CD4-positive, alpha-beta memory T cell (primary cell): Measurements from ENCODE around the gene APBA2. TPM values are rescaled to one million over a fixed set of nuclear protein-coding genes. Genes with fewer than 3 reads are reported as not detected.

ENCODE experiments used
- CTCF ChIA-PET: fragments of 350-600 bp; sonication (Branson Sonifier 250); formaldehyde crosslinking; loops from one replicate; lab custom pipeline; 2021; ENCODE audit warnings: inconsistent platforms; ENCODE audit not compliant: partially characterized antibody; lab: Charles Lee
- POLR2A ChIA-PET: fragments of 350-600 bp; sonication (Branson Sonifier 250); formaldehyde crosslinking; loops from one replicate; lab custom pipeline; 2021; ENCODE audit not compliant: partially characterized antibody; lab: Charles Lee
- DNase-seq, 5 donors: peaks; one replicate each; pipeline versions ENCODE4 v3.0.0 to v3.0.0-alpha.2; 2020 to 2022; ENCODE audit warnings: mixed read lengths in 1 of 5
- H3K27ac ChIP-seq: one replicate; pipeline ENCODE4 v1.7.0; 2013; ENCODE audit warnings: low read depth, low read length
- H3K27me3 ChIP-seq: 2 replicates; pipeline ENCODE4 v1.7.0; 2013; ENCODE audit warnings: mild to moderate bottlenecking, low read length, moderate library complexity; ENCODE audit not compliant: insufficient read depth
- H3K36me3 ChIP-seq: 2 replicates; pipeline ENCODE4 v1.7.0; 2013; ENCODE audit warnings: mild to moderate bottlenecking, low read length, moderate library complexity; ENCODE audit not compliant: insufficient read depth
- H3K4me1 ChIP-seq: 2 replicates; pipeline ENCODE4 v1.7.0; 2013; ENCODE audit warnings: mild to moderate bottlenecking, low read length, moderate library complexity; ENCODE audit not compliant: insufficient read depth
- H3K4me3 ChIP-seq, 2 donors: one replicate each; pipeline ENCODE4 v1.7.0; 2013; ENCODE audit warnings: low read length in 2 of 2, mild to moderate bottlenecking in 1 of 2
- H3K9me3 ChIP-seq, 2 donors: one replicate each; pipeline ENCODE4 v1.7.0; 2013; ENCODE audit warnings: low read length in 2 of 2, control low read depth in 1 of 2; ENCODE audit not compliant: control insufficient read depth in 1 of 2
- H3K27ac Mint-ChIP-seq, 7 donors: one replicate each; pipeline ENCODE4 v1.8.0; 2020 to 2021; ENCODE audit warnings: mixed read lengths in 7 of 7, mild to moderate bottlenecking in 6 of 7, inconsistent platforms in 3 of 7, moderate library complexity in 3 of 7
- H3K27me3 Mint-ChIP-seq, 2 donors: one replicate each; pipeline ENCODE4 v1.8.0; 2020 to 2021; ENCODE audit warnings: mixed read lengths in 2 of 2
- H3K36me3 Mint-ChIP-seq, 2 donors: one replicate each; pipeline ENCODE4 v1.8.0; 2020 to 2021; ENCODE audit warnings: mixed read lengths in 2 of 2, inconsistent platforms in 1 of 2, mild to moderate bottlenecking in 1 of 2
- H3K4me1 Mint-ChIP-seq, 4 donors: one replicate each; pipeline ENCODE4 v1.8.0; 2020 to 2021; ENCODE audit warnings: mixed read lengths in 4 of 4, mild to moderate bottlenecking in 1 of 4
- H3K4me3 Mint-ChIP-seq, 8 donors: one replicate each; pipeline ENCODE4 v1.8.0; 2020 to 2021; ENCODE audit warnings: mixed read lengths in 8 of 8, mild to moderate bottlenecking in 7 of 8, moderate library complexity in 6 of 8, inconsistent platforms in 3 of 8
- H3K9me3 Mint-ChIP-seq, 8 donors: one replicate each; pipeline ENCODE4 v1.8.0; 2020 to 2021; ENCODE audit warnings: mixed read lengths in 8 of 8, mild to moderate bottlenecking in 5 of 8, inconsistent platforms in 3 of 8, moderate library complexity in 1 of 8
- intact Hi-C: fragments of 100-400 bp; cut with micrococcal nuclease; formaldehyde crosslinking; loops from one replicate; pipeline ENCODE4 v1.15.1; 2023
- polyA plus RNA-seq, 2 donors: library from polyadenylated mRNA; unstranded; fragments of 300-500 nt; fragmentation: Illumina TruSeq; gene quantifications; one replicate each; pipeline ENCODE4 v1.2.3, GENCODE V29; 2021
- total RNA-seq, 2 experiments: library from RNA; stranded (reverse); gene quantifications; one replicate each; pipeline ENCODE4 v1.2.3, GENCODE V29; 2021

The APBA2 gene
- total and polyA plus RNA-seq, 4 experiments from 2014 or later = 11.1 to 57.3 (median 40.4) TPM

DNA sequence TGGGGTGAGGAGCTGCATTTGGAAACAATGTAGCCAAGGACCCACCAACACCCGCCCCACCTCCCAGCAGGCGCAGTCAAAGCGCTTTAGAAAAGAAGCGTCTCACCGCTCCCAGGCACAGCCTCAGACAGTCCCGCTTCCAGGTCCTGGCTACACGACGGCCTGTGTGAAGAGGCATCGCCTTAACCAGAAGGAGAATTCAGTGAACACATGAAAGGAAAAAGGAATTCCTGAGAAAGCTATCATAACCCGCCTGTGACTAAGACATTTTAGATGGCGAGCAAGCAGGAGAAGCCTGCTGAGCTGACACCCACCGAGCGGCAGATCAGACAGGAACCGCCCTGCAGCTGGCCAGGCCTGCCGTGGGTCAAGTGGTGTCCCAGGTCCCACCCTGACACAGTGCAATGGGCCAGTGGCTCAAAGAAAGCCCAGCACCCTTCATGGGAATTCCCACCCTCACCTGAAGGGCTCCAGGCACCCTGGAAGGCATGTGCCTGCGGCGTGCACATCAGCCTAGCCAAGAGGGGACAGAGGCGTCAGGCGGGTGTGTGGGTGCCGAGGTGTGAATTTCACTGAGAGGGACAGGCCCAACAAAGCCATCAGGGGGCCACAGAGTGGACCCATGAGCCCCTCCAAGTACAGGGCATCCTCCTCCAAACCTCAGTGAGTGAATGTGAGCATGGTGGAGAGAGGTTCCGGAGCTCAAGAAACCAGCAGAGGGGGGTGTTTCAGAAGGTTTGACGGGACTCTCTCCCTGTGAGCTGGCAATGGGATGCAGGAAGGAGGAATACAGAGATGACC lies 239.0 kb downstream of the APBA2 start:
- ChIA-PET CTCF (interaction anchor here (0.5 kb wide), 1 partner anchor 165 kb away, joined by 3 read pairs; no protein-coding TSS in a partner anchor), POLR2A (no interaction called here)
- DNase-seq = no peak
- no peak overlapping the region for H3K4me3 Mint-ChIP-seq
- intact Hi-C loops = no loop called here
- Histone ChIP-seq H3K27me3 (no peaks in the 10 kb centered on the region), H3K4me1 (no peaks in the 10 kb centered on the region), H3K4me3 (no peak overlapping the region), H3K36me3 (no peaks in the 10 kb centered on the region), H3K9me3 (no peaks in the 10 kb centered on the region), H3K27ac (no peak overlapping the region)
- peak overlapping the region in 1 of 7 donors; percentile 29 for H3K27ac Mint-ChIP-seq
- no peaks in the 10 kb centered on the region for H3K36me3 Mint-ChIP-seq
- peaks cover 0 to 1% of the 10 kb centered on the region in 2 donors for H3K27me3 Mint-ChIP-seq
- no peaks in the 10 kb centered on the region for H3K9me3 Mint-ChIP-seq
- no peaks in the 10 kb centered on the region for H3K4me1 Mint-ChIP-seq

DNA sequence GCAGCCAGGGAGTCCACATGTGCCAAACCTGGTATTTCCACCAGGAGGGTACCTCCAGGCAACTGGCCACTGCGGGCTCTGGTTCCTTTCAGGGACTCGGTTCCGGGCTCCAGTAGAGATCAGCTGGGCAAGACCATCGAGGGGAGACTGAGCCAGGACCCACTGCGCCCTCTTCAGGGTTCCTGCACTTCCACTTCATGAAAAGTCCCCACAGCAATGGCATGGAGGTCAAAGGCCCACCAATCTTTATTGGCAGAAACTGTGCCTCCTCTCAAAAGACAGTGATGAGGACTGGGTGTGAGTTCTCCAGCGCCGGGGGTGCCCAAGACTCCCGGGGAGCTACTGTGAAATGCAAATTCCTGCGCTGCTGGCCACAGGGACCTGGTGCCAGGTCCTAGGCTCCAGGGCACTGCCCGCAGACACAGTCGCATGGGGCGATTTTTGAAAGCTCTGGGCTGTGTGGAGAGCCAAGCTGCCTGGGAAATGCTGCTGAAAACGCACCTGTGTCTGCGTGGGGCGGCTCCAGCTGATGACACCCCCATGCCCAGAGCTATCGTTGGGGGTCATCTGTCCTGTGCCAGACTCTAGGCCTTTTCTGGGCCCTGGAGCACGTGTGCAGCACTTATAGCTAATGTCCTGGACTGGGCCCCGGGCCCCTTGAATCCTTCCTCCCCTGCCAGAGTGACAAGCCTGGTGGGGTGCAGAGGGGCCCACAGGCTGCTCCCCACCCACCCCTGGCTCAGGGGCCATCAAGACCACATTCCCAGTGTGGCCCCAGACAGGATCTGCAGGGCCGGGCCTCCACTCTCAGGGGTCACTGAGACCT lies 239.8 kb downstream of the APBA2 start:
- Mint-ChIP-seq H3K36me3 (no peaks in the 10 kb centered on the region), H3K9me3 (no peaks in the 10 kb centered on the region), H3K4me1 (peaks cover 0 to under 1% (median 0%) of the 10 kb centered on the region in 4 donors), H3K4me3 (no peak overlapping the region), H3K27me3 (peaks cover 0 to 1% of the 10 kb centered on the region in 2 donors), H3K27ac (no peak overlapping the region)
- H3K4me3 ChIP-seq = no peak overlapping the region
- CTCF ChIA-PET = interaction anchor here (0.5 kb wide), 1 partner anchor 165 kb away, joined by 3 read pairs; no protein-coding TSS in a partner anchor
- intact Hi-C loops = no loop called here
- no peaks in the 10 kb centered on the region for H3K9me3 ChIP-seq
- no peaks in the 10 kb centered on the region for H3K36me3 ChIP-seq
- POLR2A ChIA-PET = interaction anchor here (0.6 kb wide), 1 partner anchor 15 kb away, joined by 3 read pairs; no protein-coding TSS in a partner anchor
- no peak overlapping the region for H3K27ac ChIP-seq
- H3K27me3 ChIP-seq = no peaks in the 10 kb centered on the region
- DNase-seq = no peak
- H3K4me1 ChIP-seq = no peaks in the 10 kb centered on the region

DNA sequence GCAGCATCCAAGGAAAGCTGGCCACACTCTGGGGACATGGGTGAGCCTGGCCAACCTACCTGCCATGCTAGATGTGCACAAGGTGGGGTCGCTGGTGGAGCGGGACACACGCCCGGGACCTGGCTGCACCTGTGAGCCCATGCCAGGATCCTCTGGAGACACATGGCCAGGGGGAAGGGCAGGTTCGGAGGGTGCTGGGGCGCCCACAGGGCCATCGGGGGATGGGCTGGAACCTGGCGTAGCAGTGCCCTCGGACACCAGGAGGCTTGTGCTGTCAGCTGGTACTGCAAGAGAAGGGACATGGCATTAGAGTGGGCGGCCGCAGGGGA lies 240.4 kb downstream of the APBA2 start:
- POLR2A ChIA-PET = interaction anchor here (0.6 kb wide), 1 partner anchor 14 kb away, joined by 3 read pairs; no protein-coding TSS in a partner anchor
- peaks cover 0 to 5% (median 0%) of the 10 kb centered on the region in 4 donors for H3K4me1 Mint-ChIP-seq

DNA sequence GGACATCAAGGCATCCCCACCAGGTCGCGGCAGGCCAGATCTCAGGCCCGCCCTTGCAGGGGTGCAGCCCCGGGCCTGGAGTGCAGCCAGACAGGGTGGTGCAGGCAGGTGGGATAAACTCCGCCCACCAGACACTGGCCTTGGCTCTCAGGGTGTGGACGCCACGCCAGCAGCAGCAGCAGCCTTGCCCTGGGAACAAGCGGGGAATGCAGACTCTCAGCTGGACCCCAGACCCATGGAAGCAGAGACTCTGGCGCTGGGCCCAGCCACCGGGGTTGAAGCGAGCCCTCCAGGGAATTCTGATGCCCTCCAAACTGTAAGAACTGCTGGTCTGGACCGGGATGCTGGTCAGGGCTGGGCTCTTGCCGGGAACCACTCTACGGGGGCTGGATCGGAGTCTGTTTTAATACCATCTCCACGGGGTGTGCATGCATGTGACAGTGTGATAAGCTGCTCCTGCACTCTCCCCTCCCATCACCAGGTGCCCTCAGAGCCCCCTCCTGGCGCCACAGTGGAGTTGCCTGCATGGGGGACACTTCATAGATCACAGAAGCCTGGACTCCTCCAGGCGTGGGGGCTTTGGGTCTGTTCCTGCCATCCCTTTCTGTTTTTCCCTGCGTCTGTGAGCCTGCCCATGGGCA lies 241.2 kb downstream of the APBA2 start:
- H3K9me3 ChIP-seq = no peaks in the 10 kb centered on the region
- H3K27me3 Mint-ChIP-seq = peaks cover 0 to 1% of the 10 kb centered on the region in 2 donors
- H3K27ac ChIP-seq = no peak overlapping the region
- intact Hi-C loops = no loop called here
- no peak overlapping the region for H3K4me3 Mint-ChIP-seq
- no peak for DNase-seq
- H3K27me3 ChIP-seq = no peaks in the 10 kb centered on the region
- H3K4me1 ChIP-seq = no peaks in the 10 kb centered on the region
- no peaks in the 10 kb centered on the region for H3K9me3 Mint-ChIP-seq
- H3K4me3 ChIP-seq = no peak overlapping the region
- ChIA-PET CTCF (no interaction called here), POLR2A (no interaction called here)
- no peaks in the 10 kb centered on the region for H3K36me3 Mint-ChIP-seq
- H3K4me1 Mint-ChIP-seq = peaks cover 0 to 5% (median 1%) of the 10 kb centered on the region in 4 donors
- H3K36me3 ChIP-seq = no peaks in the 10 kb centered on the region
- H3K27ac Mint-ChIP-seq = no peak overlapping the region

More for the DNA sequence above, 240.4 kb downstream of the APBA2 start:
- no peaks in the 10 kb centered on the region for H3K9me3 Mint-ChIP-seq
- DNase-seq = no peak
- H3K27ac Mint-ChIP-seq = no peak overlapping the region
- Histone ChIP-seq H3K9me3 (no peaks in the 10 kb centered on the region), H3K36me3 (no peaks in the 10 kb centered on the region), H3K27me3 (no peaks in the 10 kb centered on the region), H3K4me1 (no peaks in the 10 kb centered on the region), H3K4me3 (no peak overlapping the region), H3K27ac (no peak overlapping the region)
- no peak overlapping the region for H3K4me3 Mint-ChIP-seq
- CTCF ChIA-PET = no interaction called here
- H3K27me3 Mint-ChIP-seq = peaks cover 0 to 1% of the 10 kb centered on the region in 2 donors
- no peaks in the 10 kb centered on the region for H3K36me3 Mint-ChIP-seq
- intact Hi-C loops = no loop called here

DNA sequence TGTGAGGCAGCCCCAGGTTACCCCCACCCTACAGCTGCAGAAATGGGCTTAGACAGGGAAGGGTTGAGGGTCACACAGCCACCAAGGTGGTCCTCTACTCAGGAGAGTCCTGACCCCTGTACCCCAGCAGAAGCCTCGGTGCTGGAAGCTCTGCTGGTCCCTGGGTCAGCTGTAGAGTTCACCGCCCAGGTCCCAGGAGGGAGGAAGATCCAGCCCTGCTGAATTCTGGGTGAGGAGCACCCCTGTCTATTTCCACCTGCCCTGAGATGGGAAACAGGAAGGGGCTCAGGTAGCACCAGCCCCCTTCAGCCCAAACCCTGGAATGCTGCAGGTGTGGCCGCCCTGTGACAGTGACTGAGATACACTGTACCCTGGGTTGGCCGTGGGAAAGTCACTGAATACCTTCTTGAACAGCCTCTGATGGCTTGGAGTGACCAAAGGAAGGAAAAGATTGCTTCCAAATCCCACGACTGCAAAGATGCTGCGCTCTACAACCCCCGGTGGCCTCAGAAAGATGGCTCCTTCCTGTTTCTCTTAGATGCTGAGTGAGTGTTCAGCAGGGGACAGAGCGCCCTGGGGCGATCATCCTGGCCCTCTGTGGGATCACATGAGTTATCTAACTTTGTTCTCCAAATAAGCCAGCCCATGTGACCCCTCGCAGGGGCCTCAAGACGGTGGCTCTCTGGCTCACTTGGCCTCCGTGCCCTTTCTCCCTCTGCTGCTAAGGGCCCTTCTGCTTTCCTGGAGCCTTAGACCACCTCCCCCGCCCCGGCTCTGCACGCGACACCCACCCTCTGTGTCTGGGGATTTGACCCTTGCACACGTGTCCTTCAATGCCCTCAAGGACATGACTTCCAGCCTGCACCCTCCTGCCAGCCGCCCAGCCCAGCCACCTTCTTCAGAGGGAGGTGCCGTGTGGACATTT lies 242.0 kb downstream of the APBA2 start:
- ChIA-PET CTCF (no interaction called here), POLR2A (no interaction called here)
- peaks cover 0 to 1% of the 10 kb centered on the region in 2 donors for H3K27me3 Mint-ChIP-seq
- Histone ChIP-seq H3K27ac (no peak overlapping the region), H3K36me3 (no peaks in the 10 kb centered on the region), H3K4me3 (no peak overlapping the region), H3K4me1 (no peaks in the 10 kb centered on the region), H3K27me3 (no peaks in the 10 kb centered on the region), H3K9me3 (no peaks in the 10 kb centered on the region)
- H3K27ac Mint-ChIP-seq = no peak overlapping the region
- peaks cover 0 to 5% (median 1%) of the 10 kb centered on the region in 4 donors for H3K4me1 Mint-ChIP-seq
- H3K9me3 Mint-ChIP-seq = no peaks in the 10 kb centered on the region
- H3K4me3 Mint-ChIP-seq = no peak overlapping the region
- H3K36me3 Mint-ChIP-seq = no peaks in the 10 kb centered on the region
- intact Hi-C loops = no loop called here
- no peak for DNase-seq

DNA sequence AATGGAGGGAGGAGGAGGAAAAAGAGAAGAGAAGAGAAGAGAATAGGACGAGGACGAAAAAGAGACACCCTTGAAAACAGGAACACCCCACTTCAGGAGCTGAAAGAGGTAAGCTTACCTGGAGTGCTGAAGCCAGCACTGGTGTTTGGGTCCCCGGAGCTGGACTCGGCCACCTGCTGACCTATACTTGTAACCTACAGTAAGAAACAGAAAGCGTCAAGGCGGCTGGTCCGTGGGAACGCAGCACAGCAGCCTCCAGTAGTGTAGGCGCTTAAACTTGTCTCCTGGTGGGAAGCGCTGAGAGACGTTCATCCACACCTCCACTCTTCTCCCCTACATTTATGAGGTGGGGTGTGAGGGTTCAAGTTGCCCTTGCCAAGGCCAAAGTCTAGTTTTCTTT lies 242.9 kb downstream of the APBA2 start:
- H3K9me3 Mint-ChIP-seq = no peaks in the 10 kb centered on the region
- no peak overlapping the region for H3K27ac Mint-ChIP-seq
- H3K4me3 ChIP-seq = no peak overlapping the region
- no peak overlapping the region for H3K4me3 Mint-ChIP-seq
- CTCF ChIA-PET = no interaction called here
- H3K27ac ChIP-seq = no peak overlapping the region
- intact Hi-C loops = no loop called here
- H3K36me3 ChIP-seq = no peaks in the 10 kb centered on the region
- H3K27me3 Mint-ChIP-seq = peaks cover 0 to 2% of the 10 kb centered on the region in 2 donors
- H3K36me3 Mint-ChIP-seq = no peaks in the 10 kb centered on the region
- no peak for DNase-seq
- H3K27me3 ChIP-seq = no peaks in the 10 kb centered on the region
- no peaks in the 10 kb centered on the region for H3K4me1 ChIP-seq
- POLR2A ChIA-PET = no interaction called here
- H3K4me1 Mint-ChIP-seq = peaks cover 0 to 5% (median 1%) of the 10 kb centered on the region in 4 donors
- H3K9me3 ChIP-seq = no peaks in the 10 kb centered on the region
